Dedifferentiated amniotic fluid mesenchymal stem cell (primary cell): Measurements from ENCODE around the gene NCKAP1.
"Not testable (repeated sequence)": the region's sequence is repeated elsewhere in the genome, so short reads cannot be mapped to it uniquely, and the experiment has no call there.

ENCODE experiments used
- DNase-seq: peaks from one replicate; pipeline ENCODE4 v3.0.0-alpha.2; 2016; ENCODE audit errors: extremely low spot score

The NCKAP1 gene

GRCh38 chr2:182912518-182912915 is 125.7 kb downstream of the NCKAP1 start:
- DNase-seq: no peak

DNA sequence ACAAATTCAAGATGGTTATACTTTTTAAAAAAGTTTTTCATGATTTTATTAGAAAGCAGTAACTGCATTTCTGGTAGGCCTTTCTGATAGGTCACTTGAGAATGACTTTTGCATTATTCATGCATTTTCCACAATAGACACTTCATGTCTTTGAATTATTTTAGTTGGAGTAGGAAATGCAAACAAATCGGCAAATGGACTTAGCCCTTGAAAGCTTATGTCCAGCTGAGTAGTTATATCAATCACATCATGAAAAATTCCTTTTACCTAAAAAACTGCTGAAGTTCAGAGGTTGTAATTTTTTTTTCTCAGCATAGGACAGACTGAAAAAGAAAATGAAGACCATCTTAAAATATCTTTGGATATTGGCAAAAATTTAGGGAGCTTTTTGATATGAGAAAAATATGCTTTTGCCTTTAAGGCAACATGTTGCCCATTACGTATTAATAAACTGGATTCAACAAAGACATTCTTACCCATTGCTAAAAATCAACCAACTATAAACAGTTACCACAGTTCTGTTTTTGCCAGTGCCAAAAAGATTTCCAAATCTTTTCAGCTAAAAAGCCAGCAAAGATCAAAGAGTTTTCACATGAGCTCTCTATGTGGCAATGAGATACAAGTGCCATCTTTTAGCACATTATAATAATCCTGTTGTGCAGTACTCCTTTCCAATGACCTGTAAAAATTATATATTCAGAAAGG is 126.3 kb downstream of the NCKAP1 start:
- no peak for DNase-seq

DNA sequence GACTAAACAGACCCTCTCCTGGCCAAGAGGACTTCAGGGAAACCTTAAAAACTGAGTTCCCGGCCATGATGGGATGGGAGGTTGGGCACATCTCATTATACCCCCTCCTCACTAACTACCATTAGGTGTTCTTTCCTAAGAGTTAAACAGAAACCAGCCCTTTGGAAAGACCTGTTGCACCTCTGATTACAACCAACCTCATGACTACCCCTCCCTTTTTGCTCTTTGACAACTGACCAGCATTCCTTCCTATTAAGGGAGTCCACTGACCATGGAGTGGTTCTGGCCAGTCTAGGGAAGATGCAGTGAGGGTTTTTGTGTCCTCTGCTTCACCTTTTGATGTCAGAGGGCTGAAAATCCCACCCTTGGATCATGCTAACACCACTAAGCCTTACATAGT is 127.3 kb downstream of the NCKAP1 start:
- no peak for DNase-seq

- DNase-seq: no peak
Observed at GRCh38 chr2:182907081-182907830, 131.0 kb downstream of the NCKAP1 start.

GRCh38 chr2:182906454-182906853 is 131.8 kb downstream of the NCKAP1 start:
- DNase-seq: no peak

DNA sequence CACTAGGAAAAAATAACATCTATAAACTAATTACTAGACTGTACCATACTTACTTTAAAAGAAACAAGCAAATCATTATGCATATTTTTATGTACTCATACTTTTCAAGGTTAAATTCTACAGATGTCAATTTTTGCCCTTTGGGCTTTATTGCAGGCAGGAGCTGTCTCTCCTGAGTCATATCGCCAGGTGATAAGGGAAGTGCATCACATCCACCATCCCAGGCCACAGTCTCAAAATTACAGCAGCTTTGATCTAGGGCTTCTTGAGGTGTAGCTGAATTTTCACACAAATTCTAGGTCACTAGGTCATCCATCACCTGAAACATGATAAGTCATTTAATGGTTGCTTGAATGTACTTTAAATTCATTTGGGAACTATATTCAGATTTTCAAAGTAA is 133.4 kb downstream of the NCKAP1 start:
- DNase-seq: no peak

DNA sequence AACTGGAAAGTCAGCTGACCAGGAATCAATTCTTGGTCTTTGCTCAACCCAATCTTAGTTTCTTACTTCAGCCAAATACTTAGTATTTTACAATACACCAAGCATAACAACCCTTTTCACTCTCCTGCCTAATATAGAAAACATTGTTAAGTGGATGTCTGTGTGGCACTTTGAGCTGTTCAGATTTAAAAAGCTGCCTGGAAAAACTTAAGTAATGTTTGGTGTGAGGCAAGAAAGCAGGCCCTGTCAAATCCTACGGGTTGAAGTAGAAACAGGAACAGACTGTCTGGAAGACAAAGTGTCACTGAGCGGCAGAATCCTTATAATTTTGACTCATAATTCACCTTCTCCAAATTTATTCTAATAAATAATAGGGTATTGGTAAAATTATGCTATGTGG is 134.7 kb downstream of the NCKAP1 start:
- no peak for DNase-seq

- no peak for DNase-seq
Observed at GRCh38 chr2:182901748-182902147, 136.5 kb downstream of the NCKAP1 start.

GRCh38 chr2:182898718-182899117 is 139.5 kb downstream of the NCKAP1 start:
- DNase-seq: no peak

DNA sequence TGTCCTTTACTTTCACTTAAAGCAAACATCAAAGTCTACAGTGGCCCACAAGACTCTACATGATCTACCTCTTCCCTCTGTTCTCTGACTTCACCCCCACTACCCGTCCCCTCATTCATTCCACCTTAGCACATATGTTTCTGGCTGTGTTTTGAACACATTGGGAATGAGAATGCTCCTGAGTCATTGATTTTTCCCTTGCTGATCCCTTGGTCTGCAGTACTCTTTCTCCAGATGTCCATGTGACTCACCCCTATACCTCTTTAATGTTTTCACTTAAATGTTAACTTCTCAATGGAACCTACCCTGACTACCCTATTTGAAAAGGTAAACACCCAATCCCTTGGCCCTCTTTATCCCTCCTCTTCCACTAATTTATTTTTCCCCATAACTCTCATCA is 141.1 kb downstream of the NCKAP1 start:
- no peak for DNase-seq

GRCh38 chr2:182895798-182896197 is 142.5 kb downstream of the NCKAP1 start:
- no peak for DNase-seq

DNA sequence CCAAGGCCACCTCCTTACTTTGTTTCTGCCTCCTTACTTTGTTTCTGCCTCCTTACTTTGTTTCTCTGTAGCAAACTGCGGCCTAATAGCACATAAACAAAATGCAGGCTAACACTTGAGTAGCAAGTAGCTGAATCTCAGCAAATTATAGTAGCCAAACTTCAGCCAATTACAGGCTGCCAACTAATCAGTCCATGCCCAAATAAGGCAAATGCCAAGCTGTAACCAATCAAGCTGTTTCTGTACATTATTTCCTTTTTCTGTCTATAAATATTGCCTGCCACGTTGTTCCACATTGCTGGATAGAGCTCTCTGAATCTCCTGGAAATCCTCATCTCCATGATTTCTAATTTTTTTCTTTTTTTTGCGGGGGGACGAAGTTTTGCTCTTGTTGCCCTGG is 143.1 kb downstream of the NCKAP1 start:
- no peak for DNase-seq

DNA sequence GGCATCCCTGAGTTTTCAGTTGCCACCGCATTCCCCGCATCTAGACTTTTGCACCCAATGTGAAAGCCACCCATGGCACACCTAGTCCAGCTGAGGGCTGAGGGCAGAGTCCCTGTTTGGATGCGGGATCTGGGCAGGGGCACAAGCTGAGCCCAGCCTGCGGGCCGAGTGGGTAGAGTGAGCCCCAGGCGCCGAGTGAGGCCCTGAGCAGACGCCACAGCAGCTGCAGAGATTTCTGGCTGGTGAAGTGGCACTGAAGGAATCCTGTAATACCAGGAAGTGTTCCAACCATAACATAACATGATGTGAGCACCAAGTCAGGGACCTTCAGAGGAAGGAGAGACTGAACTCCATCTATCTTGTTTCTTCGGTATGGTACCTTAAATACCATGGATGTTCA is 144.1 kb downstream of the NCKAP1 start:
- peak; percentile 43 for DNase-seq

DNA sequence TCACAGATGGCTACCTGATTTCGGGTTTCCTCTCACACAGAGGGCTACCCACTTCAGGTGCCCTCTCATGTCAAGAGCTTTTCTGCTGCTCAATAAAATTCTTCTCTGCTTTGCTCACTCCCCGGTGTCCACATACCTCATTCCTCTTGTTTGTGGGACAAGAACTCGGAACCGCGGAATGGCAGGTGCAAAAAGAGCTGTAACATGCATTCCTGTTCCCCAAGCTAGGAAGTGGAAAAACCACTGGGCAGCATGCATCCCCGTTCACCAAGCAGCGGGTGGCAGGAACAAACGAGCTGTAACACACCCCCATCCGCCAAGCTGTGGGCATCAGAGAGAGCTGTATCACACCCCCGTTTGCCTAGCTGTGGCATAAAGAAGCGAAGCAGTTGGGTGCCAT is 144.6 kb downstream of the NCKAP1 start:
- DNase-seq: no peak

- DNase-seq: not testable (repeated sequence)
Observed at GRCh38 chr2:182893035-182893434, 145.2 kb downstream of the NCKAP1 start.

DNA sequence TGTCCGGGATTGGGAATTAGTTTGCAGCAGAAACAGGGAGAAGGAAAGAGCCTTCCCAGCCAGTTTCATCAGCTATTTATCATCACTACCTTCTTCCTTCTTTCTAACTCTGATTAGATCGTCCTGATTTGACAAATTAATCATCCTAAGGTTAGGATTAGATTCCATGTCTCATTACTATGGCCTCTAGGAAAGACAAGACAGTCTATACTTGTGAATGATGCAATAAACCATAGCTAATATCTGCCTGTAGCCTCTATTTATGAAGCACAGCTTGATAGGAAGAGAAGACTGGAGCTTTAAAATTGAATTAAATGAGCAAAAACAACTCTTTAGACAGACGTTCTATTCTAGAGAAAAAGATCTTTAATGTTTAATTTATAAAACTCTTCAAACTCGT is 146.6 kb downstream of the NCKAP1 start:
- DNase-seq: no peak

GRCh38 chr2:182890773-182891378 is 147.4 kb downstream of the NCKAP1 start:
- DNase-seq: no peak

DNA sequence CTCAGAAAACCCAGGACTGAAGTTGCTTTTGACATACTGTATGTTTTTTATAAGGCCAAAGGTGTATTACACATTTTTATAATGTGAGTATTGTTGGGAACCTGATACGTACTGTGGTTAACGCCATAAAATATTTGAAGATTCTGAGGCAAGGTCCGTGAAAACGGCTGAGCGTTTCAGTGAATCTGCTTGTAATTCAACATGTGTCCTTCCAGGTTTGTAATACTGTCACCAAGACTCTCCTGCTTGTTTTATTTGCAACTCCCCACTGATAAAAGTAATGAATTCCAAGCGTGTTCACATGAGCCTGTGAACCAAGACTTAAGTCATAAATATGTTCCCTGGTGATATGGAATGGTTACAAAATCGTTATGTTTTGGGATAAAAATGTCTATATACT is 148.0 kb downstream of the NCKAP1 start:
- DNase-seq: no peak

- DNase-seq: no peak
Observed at GRCh38 chr2:182887753-182888415, 150.4 kb downstream of the NCKAP1 start.

- no peak for DNase-seq
Observed at GRCh38 chr2:182887093-182887492, 151.2 kb downstream of the NCKAP1 start.

DNA sequence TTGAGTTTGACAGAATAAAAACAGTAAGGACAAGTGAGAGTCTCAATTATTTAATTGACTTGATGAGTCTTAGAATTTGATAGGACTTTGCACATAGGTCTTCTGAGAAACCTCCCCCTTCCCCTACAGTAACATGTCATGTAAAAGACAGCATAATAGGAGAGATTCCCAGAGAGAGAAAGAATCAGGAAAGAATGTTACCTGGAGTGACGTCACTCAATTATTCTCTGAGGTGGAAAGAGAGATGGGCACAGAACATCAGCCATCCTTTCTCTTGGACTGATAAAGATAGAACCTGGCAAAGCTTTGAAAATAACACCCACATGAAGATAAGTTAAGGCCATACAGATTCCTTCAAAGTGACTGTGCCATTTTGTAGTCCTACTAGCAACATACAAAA is 152.5 kb downstream of the NCKAP1 start:
- DNase-seq: no peak

- no peak for DNase-seq
Observed at GRCh38 chr2:182883451-182883850, 154.8 kb downstream of the NCKAP1 start.

DNA sequence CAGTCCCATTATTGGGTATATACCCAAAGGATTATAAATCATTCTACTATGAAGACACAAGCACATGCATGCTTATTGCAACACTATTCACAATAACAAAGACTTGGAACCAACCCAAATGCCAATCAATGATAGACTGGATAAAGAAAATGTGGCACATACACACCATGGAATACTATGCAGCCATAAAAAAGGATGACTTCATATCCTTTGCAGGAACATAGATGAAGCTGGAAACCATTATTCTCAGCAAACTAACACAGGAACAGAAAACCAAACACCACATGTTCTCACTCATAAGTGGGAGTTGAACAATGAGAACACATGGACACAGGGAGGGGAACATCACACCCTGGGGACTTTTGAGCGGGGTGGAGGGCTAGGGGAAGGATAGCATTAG is 158.2 kb downstream of the NCKAP1 start:
- not testable (repeated sequence) for DNase-seq
